Erythroblast (primary cell): Measurements from ENCODE around the gene SPAM1.

Source experiments
- DNase-seq, 2 experiments: peaks; one replicate each; lab custom pipeline; 2025; lab: John Stamatoyannopoulos, UW
- GATA1 ChIP-seq: IDR thresholded peaks from 2 replicates; pipeline ENCODE4 v1.6.1; 2011; ENCODE audit warnings: low read depth, mild to moderate bottlenecking, control low read depth, low read length, moderate library complexity
- POLR2A ChIP-seq: IDR thresholded peaks from 2 replicates; pipeline ENCODE4 v1.6.1; 2011; ENCODE audit warnings: mild to moderate bottlenecking, low read length

Gene SPAM1

GRCh38 chr7:123935436-123936381 is 10.7 kb downstream of the SPAM1 start:
- TF ChIP-seq POLR2A (no peak), GATA1 (no peak)
- no peak for DNase-seq

GRCh38 chr7:123936388-123936787 is 11.3 kb downstream of the SPAM1 start:
- TF ChIP-seq GATA1 (no peak), POLR2A (no peak)
- DNase-seq: no peak

- DNase-seq: no peak
- no peak for TF ChIP-seq POLR2A
- no peak for TF ChIP-seq GATA1
Observed at GRCh38 chr7:123939784-123940183, 14.7 kb downstream of the SPAM1 start.

- TF ChIP-seq POLR2A (no peak), GATA1 (no peak)
Observed at GRCh38 chr7:123941391-123942180, 16.5 kb downstream of the SPAM1 start.

GRCh38 chr7:123944395-123944794 is 19.4 kb downstream of the SPAM1 start:
- no peak for DNase-seq
- TF ChIP-seq GATA1 (no peak), POLR2A (no peak)

More at GRCh38 chr7:123941391-123942180, 16.5 kb downstream of the SPAM1 start:
- no peak for DNase-seq

GRCh38 chr7:123945938-123946337 is 20.9 kb downstream of the SPAM1 start:
- DNase-seq: no peak
- no peak for TF ChIP-seq POLR2A
- TF ChIP-seq GATA1: no peak

- no peak for DNase-seq
- no peak for TF ChIP-seq GATA1
- no peak for TF ChIP-seq POLR2A
Observed at GRCh38 chr7:123948136-123948535, 23.1 kb downstream of the SPAM1 start.

GRCh38 chr7:123958186-123958703 is 33.2 kb downstream of the SPAM1 start:
- DNase-seq: no peak
- TF ChIP-seq POLR2A (no peak), GATA1 (no peak)

GRCh38 chr7:123961771-123962170 is 36.7 kb downstream of the SPAM1 start:
- no peak for TF ChIP-seq POLR2A
- no peak for TF ChIP-seq GATA1
- no peak for DNase-seq

GRCh38 chr7:123966936-123967335 is 41.9 kb downstream of the SPAM1 start:
- TF ChIP-seq POLR2A (no peak), GATA1 (no peak)
- DNase-seq: peak in 1 of 2 experiments; percentile 2

- DNase-seq: no peak
- TF ChIP-seq GATA1 (no peak), POLR2A (no peak)
Observed at GRCh38 chr7:123972045-123972444, 47.0 kb downstream of the SPAM1 start.

- no peak for DNase-seq
- TF ChIP-seq GATA1: no peak
- TF ChIP-seq POLR2A: no peak
Observed at GRCh38 chr7:123972831-123973230, 47.8 kb downstream of the SPAM1 start.

GRCh38 chr7:123974326-123974908 is 49.4 kb downstream of the SPAM1 start:
- TF ChIP-seq POLR2A: no peak
- no peak for TF ChIP-seq GATA1
- DNase-seq: no peak

GRCh38 chr7:123975084-123975483 is 50.0 kb downstream of the SPAM1 start:
- TF ChIP-seq GATA1 (no peak), POLR2A (no peak)
- no peak for DNase-seq
